Fibroblast of lung (primary cell): ENCODE measurements around the gene VSTM1. TPM values are rescaled to one million over a fixed set of nuclear protein-coding genes. Genes with fewer than 3 reads are reported as not detected.

Experiments
- DNase-seq, 2 donors: peaks; one replicate each; pipeline versions ENCODE4 v3.0.0 to v3.0.0-alpha.2; 2010; ENCODE audit warnings: low read depth in 2 of 2
- H2AFZ ChIP-seq: 2 replicates; pipeline ENCODE4 v1.5.1; 2012; ENCODE audit warnings: low read length, control low read depth, inconsistent platforms
- H3K27ac ChIP-seq: 2 replicates; pipeline ENCODE4 v1.5.1; 2011; ENCODE audit warnings: low read length, control low read depth; ENCODE audit not compliant: insufficient read depth
- H3K27me3 ChIP-seq: 2 replicates; pipeline ENCODE4 v1.5.1; 2011; ENCODE audit warnings: mild to moderate bottlenecking, low read length; ENCODE audit not compliant: control insufficient read depth, insufficient read depth
- H3K36me3 ChIP-seq: 2 replicates; pipeline ENCODE4 v1.5.1; 2011; ENCODE audit warnings: low read length; ENCODE audit not compliant: control insufficient read depth, insufficient read depth
- H3K4me1 ChIP-seq: 2 replicates; pipeline ENCODE4 v1.5.1; 2011; ENCODE audit warnings: low read length; ENCODE audit not compliant: control insufficient read depth, insufficient read depth; ENCODE audit errors: extremely low read depth
- H3K4me2 ChIP-seq: 2 replicates; pipeline ENCODE4 v1.5.1; 2011; ENCODE audit warnings: low read length, control low read depth; ENCODE audit not compliant: insufficient read depth; ENCODE audit errors: extremely low read depth
- H3K4me3 ChIP-seq, 4 experiments: fragments of 200-600 bp in 1 of 4; sonication (generic) in 1 of 4; replicated peaks in 1 of 4; 2 replicates each; pipeline ENCODE4 v1.5.1; 2011 to 2016; ENCODE audit warnings: low read length in 4 of 4, low read depth in 3 of 4, mild to moderate bottlenecking in 3 of 4, control low read depth in 2 of 4, inconsistent platforms in 1 of 4, mixed read lengths in 1 of 4; ENCODE audit not compliant: insufficient read depth in 1 of 4; ENCODE audit errors: control extremely low read depth in 1 of 4
- H3K79me2 ChIP-seq: 2 replicates; pipeline ENCODE4 v1.5.1; 2012; ENCODE audit warnings: mild to moderate bottlenecking, low read length, inconsistent platforms; ENCODE audit not compliant: control insufficient read depth, insufficient read depth
- H3K9ac ChIP-seq: 2 replicates; pipeline ENCODE4 v1.5.1; 2011; ENCODE audit warnings: mild to moderate bottlenecking, low read length, control low read depth; ENCODE audit not compliant: insufficient read depth
- H3K9me3 ChIP-seq: 2 replicates; pipeline ENCODE4 v1.5.1; 2012; ENCODE audit warnings: low read depth, low read length; ENCODE audit not compliant: control insufficient read depth, insufficient read depth
- H4K20me1 ChIP-seq: 2 replicates; pipeline ENCODE4 v1.5.1; 2011; ENCODE audit warnings: low read length; ENCODE audit not compliant: control insufficient read depth, insufficient read depth; ENCODE audit errors: extremely low read depth
- CTCF ChIP-seq, 2 donors: IDR thresholded peaks in 1 of 2; conservative IDR thresholded peaks in 1 of 2; 1 replicate in 1 of 2; 2 replicates in 1 of 2; pipeline ENCODE4 v1.5.1; 2011 to 2012; ENCODE audit warnings: low read length in 2 of 2, control low read depth in 1 of 2, inconsistent platforms in 1 of 2, low read depth in 1 of 2, mild to moderate bottlenecking in 1 of 2
- EZH2 ChIP-seq: IDR thresholded peaks from 2 replicates; pipeline ENCODE4 v1.5.1; 2012; ENCODE audit warnings: low read length, control low read depth, mild to moderate bottlenecking; ENCODE audit errors: missing control alignments
- polyA plus RNA-seq, 2 donors: library from polyadenylated mRNA; depleted of rRNA in 1 of 2; stranded (reverse) in 1 of 2; unstranded in 1 of 2; fragments of >200 nt; gene quantifications; 2 replicates each; pipeline ENCODE4 v1.2.1, GENCODE V29; 2011 to 2012; ENCODE audit warnings: missing spikeins in 1 of 2
- total RNA-seq: library from RNA; depleted of rRNA; stranded (reverse); fragments of >200 nt; gene quantifications from 2 replicates; pipeline ENCODE4 v1.2.1, GENCODE V29; 2014

The VSTM1 gene
- total and polyA plus RNA-seq, 2 donors (not counting 1 experiment from before 2014, with no cell fraction given), result not detected

- no peaks in the 10 kb centered on the region for H3K9me3 ChIP-seq
- TF ChIP-seq EZH2 (no peak), CTCF (conservative IDR thresholded peaks at IDR 0.05 in 1 of 2, IDR thresholded peaks at IDR 0.05 in 1 of 2; ENCODE audit: low read depth in 1 of 2, low read length in 2 of 2) (no peak)
Measured at GRCh38 chr19:54029301-54029700, 34.4 kb downstream of the VSTM1 start.

DNA sequence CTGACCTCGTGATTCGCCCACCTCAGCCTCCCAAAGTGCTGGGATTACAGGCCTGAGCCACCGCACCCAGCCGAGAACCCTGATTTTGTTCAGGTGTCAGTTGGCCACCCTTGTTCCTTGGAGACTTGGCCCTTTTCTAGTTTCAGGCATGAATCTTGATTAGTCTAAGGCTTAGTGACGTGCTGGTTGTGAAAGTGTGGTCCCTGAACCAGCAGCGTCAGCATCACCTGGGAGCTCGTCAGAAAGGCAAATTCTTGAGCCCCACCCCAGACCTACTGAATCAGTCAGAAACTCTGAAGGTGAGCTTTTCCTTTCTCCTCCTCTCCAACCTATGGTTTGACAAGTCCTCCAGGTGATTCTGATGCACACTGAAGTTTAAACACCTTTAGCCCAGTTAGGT is 37.0 kb downstream of the VSTM1 start:
- Histone ChIP-seq H3K9me3 (no peaks in the 10 kb centered on the region), H3K27ac (no peak overlapping the region), H3K79me2 (no peaks in the 10 kb centered on the region), H4K20me1 (no peaks in the 10 kb centered on the region), H3K4me2 (no peak overlapping the region), H3K27me3 (no peaks in the 10 kb centered on the region), H3K4me3 (no peak overlapping the region), H3K4me1 (no peaks in the 10 kb centered on the region), H2AFZ (no peak overlapping the region), H3K36me3 (no peaks in the 10 kb centered on the region), H3K9ac (no peak overlapping the region)
- no peak for TF ChIP-seq CTCF (conservative IDR thresholded peaks at IDR 0.05 in 1 of 2, IDR thresholded peaks at IDR 0.05 in 1 of 2; ENCODE audit: low read depth in 1 of 2, low read length in 2 of 2)
- no peak for TF ChIP-seq EZH2
- no peak for DNase-seq

More at GRCh38 chr19:54029301-54029700, 34.4 kb downstream of the VSTM1 start:
- Histone ChIP-seq H3K4me2 (no peak overlapping the region), H2AFZ (no peak overlapping the region), H3K4me1 (no peaks in the 10 kb centered on the region), H3K79me2 (no peaks in the 10 kb centered on the region), H3K27ac (no peak overlapping the region), H3K36me3 (no peaks in the 10 kb centered on the region), H3K9ac (no peak overlapping the region), H3K27me3 (no peaks in the 10 kb centered on the region), H3K4me3 (no peak overlapping the region), H4K20me1 (no peaks in the 10 kb centered on the region)
- no peak for DNase-seq

DNA sequence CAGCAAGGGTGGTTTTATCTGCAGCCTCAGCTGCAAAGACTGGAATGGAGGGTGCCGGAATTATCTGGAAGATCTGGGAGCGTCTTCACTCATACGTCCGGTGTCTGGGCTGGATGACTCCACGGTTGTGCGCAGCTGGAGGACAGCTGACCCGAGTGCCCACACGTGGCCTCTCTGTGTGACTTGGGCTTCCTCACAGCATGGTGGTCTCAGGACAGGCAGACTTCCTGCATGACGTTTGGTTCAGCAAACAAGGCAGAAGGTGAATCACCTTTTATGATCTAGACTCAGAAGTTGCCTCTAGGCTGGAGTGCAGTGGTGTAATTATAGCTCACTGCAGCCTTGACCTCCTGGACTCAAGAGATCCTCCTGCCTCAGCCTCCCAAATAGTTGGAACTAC is 39.0 kb downstream of the VSTM1 start:
- no peak overlapping the region for H3K9ac ChIP-seq
- H3K79me2 ChIP-seq, result no peaks in the 10 kb centered on the region
- H3K4me3 ChIP-seq, result no peak overlapping the region
- H3K9me3 ChIP-seq, result no peaks in the 10 kb centered on the region
- H3K36me3 ChIP-seq, result no peaks in the 10 kb centered on the region
- H3K27me3 ChIP-seq, result no peaks in the 10 kb centered on the region
- no peak overlapping the region for H3K27ac ChIP-seq
- H4K20me1 ChIP-seq, result no peaks in the 10 kb centered on the region
- no peak for DNase-seq
- TF ChIP-seq EZH2 (no peak), CTCF (conservative IDR thresholded peaks at IDR 0.05 in 1 of 2, IDR thresholded peaks at IDR 0.05 in 1 of 2; ENCODE audit: low read depth in 1 of 2, low read length in 2 of 2) (no peak)
- no peaks in the 10 kb centered on the region for H3K4me1 ChIP-seq
- H2AFZ ChIP-seq, result no peak overlapping the region
- no peak overlapping the region for H3K4me2 ChIP-seq
